ENCODE measurements around the gene PIGK. TPM values are rescaled to one million over a fixed set of nuclear protein-coding genes. Genes with fewer than 3 reads are reported as not detected.

PIGK gene
- total RNA-seq, 1 donor from 2014 or later: 15.3 TPM

- TF ChIP-seq, protein P1, sequence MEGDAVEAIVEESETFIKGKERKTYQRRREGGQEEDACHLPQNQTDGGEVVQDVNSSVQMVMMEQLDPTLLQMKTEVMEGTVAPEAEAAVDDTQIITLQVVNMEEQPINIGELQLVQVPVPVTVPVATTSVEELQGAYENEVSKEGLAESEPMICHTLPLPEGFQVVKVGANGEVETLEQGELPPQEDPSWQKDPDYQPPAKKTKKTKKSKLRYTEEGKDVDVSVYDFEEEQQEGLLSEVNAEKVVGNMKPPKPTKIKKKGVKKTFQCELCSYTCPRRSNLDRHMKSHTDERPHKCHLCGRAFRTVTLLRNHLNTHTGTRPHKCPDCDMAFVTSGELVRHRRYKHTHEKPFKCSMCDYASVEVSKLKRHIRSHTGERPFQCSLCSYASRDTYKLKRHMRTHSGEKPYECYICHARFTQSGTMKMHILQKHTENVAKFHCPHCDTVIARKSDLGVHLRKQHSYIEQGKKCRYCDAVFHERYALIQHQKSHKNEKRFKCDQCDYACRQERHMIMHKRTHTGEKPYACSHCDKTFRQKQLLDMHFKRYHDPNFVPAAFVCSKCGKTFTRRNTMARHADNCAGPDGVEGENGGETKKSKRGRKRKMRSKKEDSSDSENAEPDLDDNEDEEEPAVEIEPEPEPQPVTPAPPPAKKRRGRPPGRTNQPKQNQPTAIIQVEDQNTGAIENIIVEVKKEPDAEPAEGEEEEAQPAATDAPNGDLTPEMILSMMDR (IDR thresholded peaks at IDR 0.05; ENCODE audit: partially characterized antibody, unreplicated experiment): no peak
- no peak for DNase-seq
- no peaks in the 10 kb centered on the region for H3K9me3 Mint-ChIP-seq (ENCODE audit: unreplicated experiment)
- H3K4me3 Mint-ChIP-seq (ENCODE audit: unreplicated experiment): no peak overlapping the region
- no peaks in the 10 kb centered on the region for H3K4me1 Mint-ChIP-seq (ENCODE audit: low read depth, unreplicated experiment)
- H3K36me3 Mint-ChIP-seq (ENCODE audit: unreplicated experiment): no peaks in the 10 kb centered on the region
- no peak overlapping the region for H3K27ac Mint-ChIP-seq (ENCODE audit: unreplicated experiment)
- peaks cover 2% of the 10 kb centered on the region for H3K27me3 Mint-ChIP-seq (ENCODE audit: unreplicated experiment)
Measured at GRCh38 chr1:77234096-77234495, 14.9 kb upstream of the PIGK start.

DNA sequence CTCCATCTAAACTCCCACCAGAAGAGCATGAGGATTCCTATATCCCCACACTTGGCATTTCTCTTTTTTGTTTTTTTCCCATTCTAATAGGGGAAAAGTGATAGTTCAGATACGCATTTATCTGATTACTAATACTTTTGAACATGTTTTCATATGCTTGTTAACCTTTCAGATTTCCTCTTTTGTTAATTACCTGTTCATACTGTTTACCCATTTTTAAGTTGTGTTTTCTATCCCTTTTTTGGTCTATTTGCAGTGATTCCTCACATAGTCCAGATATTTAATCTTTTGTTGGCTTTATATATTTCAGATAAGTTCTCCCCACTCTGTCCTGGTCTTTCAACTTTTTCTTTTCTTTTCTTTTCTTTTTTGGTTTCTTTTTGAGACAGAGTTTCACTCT lies 13.6 kb upstream of the PIGK start:
- TF ChIP-seq, protein P1 (IDR thresholded peaks at IDR 0.05; ENCODE audit: partially characterized antibody, unreplicated experiment): no peak

DNA sequence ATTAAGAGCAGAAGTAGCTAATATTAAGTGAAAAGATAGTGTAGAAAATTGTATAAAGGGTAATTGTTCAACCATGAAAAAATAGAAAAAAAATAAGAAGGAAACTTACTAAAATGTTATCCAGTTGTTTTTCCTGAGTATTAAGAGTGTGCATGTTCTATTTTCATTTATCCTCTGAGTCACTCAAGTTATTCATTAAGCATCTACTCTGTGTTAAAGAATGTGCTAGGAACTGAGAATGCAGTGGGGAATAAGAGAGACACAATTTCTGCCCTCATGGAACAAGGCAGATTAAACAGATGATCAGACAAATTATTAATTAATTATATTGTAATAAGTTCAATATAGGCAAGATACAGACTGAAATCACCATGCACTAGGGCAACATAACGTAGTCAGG lies 10.8 kb upstream of the PIGK start:
- Mint-ChIP-seq H3K4me1 (ENCODE audit: low read depth, unreplicated experiment) (no peaks in the 10 kb centered on the region), H3K36me3 (ENCODE audit: unreplicated experiment) (no peaks in the 10 kb centered on the region), H3K27me3 (ENCODE audit: unreplicated experiment) (peaks cover 2% of the 10 kb centered on the region), H3K4me3 (ENCODE audit: unreplicated experiment) (no peak overlapping the region), H3K9me3 (ENCODE audit: unreplicated experiment) (no peaks in the 10 kb centered on the region), H3K27ac (ENCODE audit: unreplicated experiment) (no peak overlapping the region)
- TF ChIP-seq, protein P1 (IDR thresholded peaks at IDR 0.05; ENCODE audit: partially characterized antibody, unreplicated experiment): no peak
- no peak for DNase-seq

More for the DNA sequence above, 13.6 kb upstream of the PIGK start:
- Mint-ChIP-seq H3K9me3 (ENCODE audit: unreplicated experiment) (no peaks in the 10 kb centered on the region), H3K4me1 (ENCODE audit: low read depth, unreplicated experiment) (no peaks in the 10 kb centered on the region), H3K27me3 (ENCODE audit: unreplicated experiment) (peaks cover 2% of the 10 kb centered on the region), H3K4me3 (ENCODE audit: unreplicated experiment) (no peak overlapping the region), H3K36me3 (ENCODE audit: unreplicated experiment) (no peaks in the 10 kb centered on the region), H3K27ac (ENCODE audit: unreplicated experiment) (no peak overlapping the region)
- no peak for DNase-seq

DNA sequence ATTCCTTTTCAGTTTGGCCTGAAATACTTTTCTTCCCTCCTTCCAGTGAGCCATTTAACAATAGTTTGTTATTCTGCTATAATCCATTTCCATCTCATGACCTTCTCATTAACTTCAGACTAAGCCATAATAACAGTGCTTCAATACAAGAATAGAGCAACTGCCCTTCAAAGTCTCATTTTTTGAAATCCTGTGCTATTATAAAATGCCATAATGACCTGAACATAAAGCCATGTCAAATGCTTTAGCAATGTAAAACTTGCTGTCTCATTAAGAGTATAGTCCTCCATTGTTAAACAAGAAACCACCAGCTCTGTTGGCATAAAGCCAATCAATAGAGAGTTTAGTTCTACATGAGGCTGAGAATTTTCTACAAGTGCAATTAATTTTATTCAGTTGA lies 9.6 kb upstream of the PIGK start:
- H3K36me3 Mint-ChIP-seq (ENCODE audit: unreplicated experiment): no peaks in the 10 kb centered on the region
- H3K27ac Mint-ChIP-seq (ENCODE audit: unreplicated experiment): no peak overlapping the region
- H3K27me3 Mint-ChIP-seq (ENCODE audit: unreplicated experiment): peaks cover 2% of the 10 kb centered on the region
- TF ChIP-seq, protein P1 (IDR thresholded peaks at IDR 0.05; ENCODE audit: partially characterized antibody, unreplicated experiment): no peak
- no peak for DNase-seq
- H3K4me1 Mint-ChIP-seq (ENCODE audit: low read depth, unreplicated experiment): no peaks in the 10 kb centered on the region
- H3K9me3 Mint-ChIP-seq (ENCODE audit: unreplicated experiment): no peaks in the 10 kb centered on the region
- no peak overlapping the region for H3K4me3 Mint-ChIP-seq (ENCODE audit: unreplicated experiment)

DNA sequence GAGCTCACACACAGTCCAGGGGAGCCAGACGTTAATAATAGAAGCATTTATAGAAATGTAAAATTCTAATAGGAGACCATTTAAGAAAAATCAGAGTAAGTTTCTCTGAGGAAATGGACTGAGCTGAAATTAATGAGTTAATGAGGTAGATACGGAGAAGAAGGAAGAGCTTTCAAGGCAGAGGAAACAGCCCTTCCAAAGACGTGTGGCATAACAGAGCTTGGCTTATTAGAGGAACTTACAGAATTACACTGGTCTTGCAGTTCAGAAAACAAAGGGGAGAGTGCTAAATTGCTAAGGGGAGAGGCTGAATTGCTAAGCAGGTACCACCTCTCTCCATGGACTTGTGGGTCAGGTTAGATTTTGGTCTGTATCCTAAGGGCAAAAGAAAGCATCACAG lies 8.2 kb upstream of the PIGK start:
- no peaks in the 10 kb centered on the region for H3K4me1 Mint-ChIP-seq (ENCODE audit: low read depth, unreplicated experiment)
- TF ChIP-seq, protein P1 (IDR thresholded peaks at IDR 0.05; ENCODE audit: partially characterized antibody, unreplicated experiment): no peak
- H3K27me3 Mint-ChIP-seq (ENCODE audit: unreplicated experiment): no peaks in the 10 kb centered on the region
- DNase-seq: no peak
- no peaks in the 10 kb centered on the region for H3K36me3 Mint-ChIP-seq (ENCODE audit: unreplicated experiment)
- H3K4me3 Mint-ChIP-seq (ENCODE audit: unreplicated experiment): no peak overlapping the region
- no peaks in the 10 kb centered on the region for H3K9me3 Mint-ChIP-seq (ENCODE audit: unreplicated experiment)
- H3K27ac Mint-ChIP-seq (ENCODE audit: unreplicated experiment): no peak overlapping the region
